ENCODE results near the gene NPAS4. TPM values are rescaled to one million over a fixed set of nuclear protein-coding genes. Genes with fewer than 3 reads are reported as not detected.

NPAS4 gene
- total and polyA plus RNA-seq, 2 of the 13 experiments (the other 11 are each of a cell fraction or from before 2014, with no cell fraction given): not detected

- TF ChIP-seq HNF1A (IDR thresholded peaks at IDR 0.05; ENCODE audit: low read depth) (no peak; the same call in 1 of the 2 replicates), HNF1A (CRISPR knock-in tag; IDR thresholded peaks at IDR 0.05; ENCODE audit: borderline replicate concordance) (peak; percentile 99), RARA (CRISPR knock-in tag; IDR thresholded peaks at IDR 0.05) (peak; percentile 100), SOX5 (CRISPR knock-in tag; IDR thresholded peaks at IDR 0.05; ENCODE audit: borderline replicate concordance) (peak; percentile 100), CAMTA2 (CRISPR knock-in tag; IDR thresholded peaks at IDR 0.05; ENCODE audit: borderline replicate concordance) (peak; percentile 100), ZNF749 (CRISPR knock-in tag; IDR thresholded peaks at IDR 0.05; ENCODE audit: borderline replicate concordance) (peak; percentile 100), POLR2G (IDR thresholded peaks at IDR 0.05; ENCODE audit: low read depth, low read length) (no peak), NFKB2 (CRISPR knock-in tag; IDR thresholded peaks at IDR 0.05; ENCODE audit: borderline replicate concordance) (peak; percentile 100), ZNF3 (CRISPR knock-in tag; IDR thresholded peaks at IDR 0.05) (peak; percentile 100), CBX1 (IDR thresholded peaks at IDR 0.05; ENCODE audit: low read depth) (peak; percentile 95), CTCF (CRISPR knock-in tag; IDR thresholded peaks at IDR 0.05) (peak; percentile 58), MLLT10 (CRISPR knock-in tag; IDR thresholded peaks at IDR 0.05) (peak; percentile 100), ZNF331 (CRISPR knock-in tag; IDR thresholded peaks at IDR 0.05) (peak; percentile 100), ZNF484 (CRISPR knock-in tag; IDR thresholded peaks at IDR 0.05; ENCODE audit: borderline replicate concordance, low read depth) (peak; percentile 100), MAFG (CRISPR knock-in tag; IDR thresholded peaks at IDR 0.05) (peak; percentile 99), SRF (IDR thresholded peaks at IDR 0.05; ENCODE audit: low read depth, low read length) (no peak), SP5 (CRISPR knock-in tag; IDR thresholded peaks at IDR 0.05; ENCODE audit: borderline replicate concordance, low read depth) (peak; percentile 99), ZNF879 (CRISPR knock-in tag; IDR thresholded peaks at IDR 0.05) (peak; percentile 100), RFX5 (IDR thresholded peaks at IDR 0.05; ENCODE audit: low read depth, low read length) (peak; percentile 78), HES4 (CRISPR knock-in tag; IDR thresholded peaks at IDR 0.05; ENCODE audit: borderline replicate concordance) (peak; percentile 100)
- TF ChIP-seq, protein P1, sequence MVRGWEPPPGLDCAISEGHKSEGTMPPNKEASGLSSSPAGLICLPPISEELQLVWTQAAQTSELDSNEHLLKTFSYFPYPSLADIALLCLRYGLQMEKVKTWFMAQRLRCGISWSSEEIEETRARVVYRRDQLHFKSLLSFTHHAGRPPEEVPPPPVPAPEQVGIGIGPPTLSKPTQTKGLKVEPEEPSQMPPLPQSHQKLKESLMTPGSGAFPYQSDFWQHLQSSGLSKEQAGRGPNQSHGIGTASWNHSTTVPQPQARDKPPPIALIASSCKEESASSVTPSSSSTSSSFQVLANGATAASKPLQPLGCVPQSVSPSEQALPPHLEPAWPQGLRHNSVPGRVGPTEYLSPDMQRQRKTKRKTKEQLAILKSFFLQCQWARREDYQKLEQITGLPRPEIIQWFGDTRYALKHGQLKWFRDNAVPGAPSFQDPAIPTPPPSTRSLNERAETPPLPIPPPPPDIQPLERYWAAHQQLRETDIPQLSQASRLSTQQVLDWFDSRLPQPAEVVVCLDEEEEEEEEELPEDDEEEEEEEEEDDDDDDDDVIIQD (CRISPR knock-in tag; IDR thresholded peaks at IDR 0.05; ENCODE audit: low read depth): peak; percentile 100
- TF ChIP-seq, protein P2, sequence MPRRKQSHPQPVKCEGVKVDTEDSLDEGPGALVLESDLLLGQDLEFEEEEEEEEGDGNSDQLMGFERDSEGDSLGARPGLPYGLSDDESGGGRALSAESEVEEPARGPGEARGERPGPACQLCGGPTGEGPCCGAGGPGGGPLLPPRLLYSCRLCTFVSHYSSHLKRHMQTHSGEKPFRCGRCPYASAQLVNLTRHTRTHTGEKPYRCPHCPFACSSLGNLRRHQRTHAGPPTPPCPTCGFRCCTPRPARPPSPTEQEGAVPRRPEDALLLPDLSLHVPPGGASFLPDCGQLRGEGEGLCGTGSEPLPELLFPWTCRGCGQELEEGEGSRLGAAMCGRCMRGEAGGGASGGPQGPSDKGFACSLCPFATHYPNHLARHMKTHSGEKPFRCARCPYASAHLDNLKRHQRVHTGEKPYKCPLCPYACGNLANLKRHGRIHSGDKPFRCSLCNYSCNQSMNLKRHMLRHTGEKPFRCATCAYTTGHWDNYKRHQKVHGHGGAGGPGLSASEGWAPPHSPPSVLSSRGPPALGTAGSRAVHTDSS (CRISPR knock-in tag; conservative IDR thresholded peaks at IDR 0.05): no peak
Observed at GRCh38 chr11:66421492-66422205, 814 bp downstream of the NPAS4 start (continued).

All from HepG2 (cell line).